Measurements from ENCODE around the gene P2RX6. TPM values are rescaled to one million over a fixed set of nuclear protein-coding genes. Genes with fewer than 3 reads are reported as not detected.
"Not testable (repeated sequence)": the region's sequence is repeated elsewhere in the genome, so short reads cannot be mapped to it uniquely, and the experiment has no call there.

P2RX6 gene
- total RNA-seq, 1 experiment from 2014 or later: 0.45 TPM

GRCh38 chr22:20993304-20994127, 21.4 kb upstream of the P2RX6 start:
- no peak for DNase-seq (ENCODE audit: low read depth)

GRCh38 chr22:20994128-20994901, 20.6 kb upstream of the P2RX6 start:
- DNase-seq (ENCODE audit: low read depth): no peak

GRCh38 chr22:20994902-20995241, 20.1 kb upstream of the P2RX6 start:
- no peak for DNase-seq (ENCODE audit: low read depth)

- no peak for DNase-seq (ENCODE audit: low read depth)
Observed at GRCh38 chr22:20995329-20996030, 19.5 kb upstream of the P2RX6 start.

GRCh38 chr22:20996031-20996410, 18.9 kb upstream of the P2RX6 start:
- no peak for DNase-seq (ENCODE audit: low read depth)

GRCh38 chr22:20996598-20997535, 18.1 kb upstream of the P2RX6 start:
- no peak for DNase-seq (ENCODE audit: low read depth)

GRCh38 chr22:20997536-20998257, 17.3 kb upstream of the P2RX6 start:
- DNase-seq (ENCODE audit: low read depth): no peak

- no peak for DNase-seq (ENCODE audit: low read depth)
Observed at GRCh38 chr22:20998411-20999336, 16.3 kb upstream of the P2RX6 start.

GRCh38 chr22:20999350-21000206, 15.4 kb upstream of the P2RX6 start:
- no peak for DNase-seq (ENCODE audit: low read depth)

- no peak for DNase-seq (ENCODE audit: low read depth)
Observed at GRCh38 chr22:21000207-21000986, 14.6 kb upstream of the P2RX6 start.

GRCh38 chr22:21000987-21001600, 13.9 kb upstream of the P2RX6 start:
- DNase-seq (ENCODE audit: low read depth): no peak

GRCh38 chr22:21001601-21002325, 13.2 kb upstream of the P2RX6 start, which contains the start of gene THAP7:
TSS of gene THAP7 (minus strand) at chr22:21002118. CDS start at chr22:21001911, 207 bp downstream.
- DNase-seq (ENCODE audit: low read depth): peak; percentile 91

GRCh38 chr22:21003782-21004181, 11.2 kb upstream of the P2RX6 start:
- DNase-seq (ENCODE audit: low read depth): no peak

- not testable (repeated sequence) for DNase-seq (ENCODE audit: low read depth)
Observed at GRCh38 chr22:21009208-21009607, 5.8 kb upstream of the P2RX6 start.

GRCh38 chr22:21009638-21010425, 5.1 kb upstream of the P2RX6 start:
- DNase-seq (ENCODE audit: low read depth): peak; percentile 36
